ENCODE data around the gene BIRC2.
"Not testable (repeated sequence)": the region's sequence is repeated elsewhere in the genome, so short reads cannot be mapped to it uniquely, and the experiment has no call there.

Gene BIRC2

GRCh38 chr11:102346748-102347461 is at the start of gene BIRC2:
TSS of gene BIRC2 (plus strand) at chr11:102347214. CDS start at chr11:102349855, 2,641 bp downstream.
- DNase-seq (ENCODE audit: low spot score): peak; percentile 88

DNA sequence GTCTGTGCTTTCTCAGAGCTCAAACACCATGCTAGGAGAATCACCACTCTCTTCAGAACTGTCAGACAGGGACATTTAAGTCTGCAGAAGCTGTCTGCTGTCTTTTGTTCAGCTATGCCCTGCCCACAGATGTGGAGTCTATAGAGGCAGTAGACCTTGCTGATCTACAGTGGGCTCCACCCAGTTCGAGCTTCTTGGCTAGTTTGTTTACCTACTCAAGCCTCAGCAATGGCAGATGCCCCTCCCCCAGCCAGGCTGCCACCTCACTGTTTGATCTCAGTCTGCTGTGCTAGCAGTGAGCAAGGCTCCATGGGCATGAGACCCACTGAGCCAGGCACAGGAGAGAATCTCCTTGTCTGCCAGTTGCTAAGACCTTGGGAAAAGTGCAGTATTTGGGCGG is 46.2 kb upstream of the BIRC2 start:
- DNase-seq (ENCODE audit: low spot score): not testable (repeated sequence)

DNA sequence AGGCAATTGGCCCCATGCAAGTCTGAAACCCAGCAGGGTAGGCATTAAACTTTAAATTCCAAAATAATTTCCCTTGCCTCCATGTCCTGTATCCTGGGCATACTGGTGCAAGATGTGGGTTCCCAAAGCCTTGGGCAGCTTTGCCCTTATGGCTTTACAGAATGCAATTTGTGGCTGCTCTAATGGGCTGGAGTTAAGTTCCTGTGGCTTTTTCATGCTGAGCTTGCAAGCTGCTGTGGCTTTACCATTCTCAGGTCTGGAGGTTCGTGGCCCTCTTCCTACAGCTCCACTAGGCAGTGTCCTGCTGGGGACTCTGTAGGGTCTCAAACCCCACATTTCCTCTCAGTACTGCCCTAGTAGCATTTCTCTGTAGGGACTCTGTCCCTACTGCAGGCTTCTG is 44.8 kb upstream of the BIRC2 start:
- no peak for DNase-seq (ENCODE audit: low spot score)

GRCh38 chr11:102304686-102305085 is 42.3 kb upstream of the BIRC2 start:
- no peak for DNase-seq (ENCODE audit: low spot score)

DNA sequence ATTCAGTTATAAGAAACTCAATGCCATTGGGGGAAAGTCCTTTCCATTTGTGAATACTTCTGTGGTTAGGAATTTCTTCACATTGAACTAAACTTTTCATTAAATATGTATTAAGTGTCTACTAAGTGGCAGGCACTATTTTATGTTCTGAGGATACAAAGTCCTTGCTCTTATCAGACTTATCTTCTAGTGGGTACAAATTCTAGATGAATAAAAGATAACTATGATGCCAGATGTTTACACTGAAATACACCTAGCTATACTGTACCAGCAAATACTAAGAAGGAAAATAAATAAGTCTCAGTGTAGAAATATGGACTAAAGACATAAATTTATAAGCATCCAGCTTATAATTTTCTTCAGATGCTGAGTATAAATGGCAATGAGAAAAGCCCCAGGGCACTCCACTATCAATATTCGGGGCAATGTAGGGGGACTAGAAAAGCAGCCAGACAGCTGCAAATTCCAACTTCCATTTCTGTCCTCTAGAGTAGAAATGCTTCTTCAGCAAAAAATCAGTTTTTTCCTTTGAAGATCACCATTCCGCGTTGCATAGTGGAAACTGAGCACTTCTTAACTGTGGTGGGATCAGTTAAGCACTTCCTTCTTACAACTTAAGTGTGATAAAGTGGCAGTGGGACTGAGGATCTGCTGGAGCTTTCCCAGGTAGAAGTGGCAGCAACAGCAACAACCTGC is 41.5 kb upstream of the BIRC2 start:
- DNase-seq (ENCODE audit: low spot score): no peak

- DNase-seq (ENCODE audit: low spot score): no peak
Observed at GRCh38 chr11:102306048-102306597, 40.9 kb upstream of the BIRC2 start.

DNA sequence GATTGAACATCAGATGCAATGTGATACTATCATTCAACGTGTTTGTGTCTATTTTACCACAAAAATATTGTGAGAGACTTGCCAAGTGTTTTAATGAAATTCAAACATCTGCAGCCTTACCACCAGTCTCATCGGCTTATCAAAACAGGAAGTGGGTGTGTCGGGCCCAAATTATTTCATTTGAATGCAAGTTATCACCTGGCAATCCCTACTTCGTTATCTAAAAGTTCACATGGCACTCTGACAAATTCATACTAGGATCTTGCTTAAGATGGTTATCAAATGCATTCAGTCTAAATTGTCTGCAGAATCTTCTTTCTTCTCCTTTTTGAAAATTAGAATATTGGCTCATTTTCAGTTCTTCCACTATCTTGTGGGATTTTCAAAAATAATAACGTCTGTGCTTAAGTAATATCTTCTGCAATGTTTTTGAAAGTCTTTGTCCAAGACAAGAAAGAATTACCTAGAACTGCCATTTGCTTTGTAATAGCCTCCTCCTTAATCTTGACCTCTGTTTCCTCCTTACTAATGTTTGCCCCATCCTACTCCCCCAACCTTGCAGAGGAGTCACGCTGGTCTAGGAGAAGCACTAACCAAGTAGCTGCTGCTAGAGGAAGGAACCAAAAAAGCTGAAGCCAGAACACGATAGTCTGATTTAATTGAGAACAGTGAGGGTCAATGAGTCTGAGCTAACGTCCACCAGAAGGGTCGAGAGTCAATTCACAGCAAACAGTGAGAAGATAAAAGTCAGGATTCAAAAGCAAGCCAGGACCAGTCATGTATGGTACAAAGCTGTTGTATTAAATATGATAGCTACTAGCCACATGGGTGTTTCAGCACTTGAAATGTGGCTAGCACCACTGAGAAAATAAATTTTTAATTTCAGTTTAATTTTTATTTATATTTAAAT is 39.9 kb upstream of the BIRC2 start:
- no peak for DNase-seq (ENCODE audit: low spot score)

- no peak for DNase-seq (ENCODE audit: low spot score)
Observed at GRCh38 chr11:102307727-102308038, 39.3 kb upstream of the BIRC2 start.

GRCh38 chr11:102309621-102310541 is 37.1 kb upstream of the BIRC2 start:
- DNase-seq (ENCODE audit: low spot score): no peak

GRCh38 chr11:102312667-102313066 is 34.3 kb upstream of the BIRC2 start:
- no peak for DNase-seq (ENCODE audit: low spot score)

GRCh38 chr11:102313238-102313940 is 33.6 kb upstream of the BIRC2 start:
- DNase-seq (ENCODE audit: low spot score): no peak

DNA sequence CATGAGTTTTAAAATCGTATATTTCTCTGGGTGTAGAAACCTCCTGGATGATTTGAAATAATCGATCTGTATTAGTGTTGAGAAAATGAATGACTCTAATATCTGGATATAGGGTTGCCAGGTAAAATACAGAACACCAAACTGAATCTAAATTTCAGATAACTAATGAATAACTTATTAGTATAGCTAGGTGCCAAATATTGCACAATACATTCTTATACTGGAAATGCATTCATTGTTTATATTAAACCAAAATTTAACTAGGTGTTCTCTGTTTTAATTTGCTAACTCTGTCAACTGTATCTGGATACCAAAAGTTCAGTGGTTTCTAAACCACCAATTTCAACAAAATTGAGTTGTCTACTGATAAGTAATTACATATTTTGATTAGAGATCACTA is 32.2 kb upstream of the BIRC2 start:
- no peak for DNase-seq (ENCODE audit: low spot score)

GRCh38 chr11:102316346-102316904 is 30.6 kb upstream of the BIRC2 start:
- DNase-seq (ENCODE audit: low spot score): no peak

DNA sequence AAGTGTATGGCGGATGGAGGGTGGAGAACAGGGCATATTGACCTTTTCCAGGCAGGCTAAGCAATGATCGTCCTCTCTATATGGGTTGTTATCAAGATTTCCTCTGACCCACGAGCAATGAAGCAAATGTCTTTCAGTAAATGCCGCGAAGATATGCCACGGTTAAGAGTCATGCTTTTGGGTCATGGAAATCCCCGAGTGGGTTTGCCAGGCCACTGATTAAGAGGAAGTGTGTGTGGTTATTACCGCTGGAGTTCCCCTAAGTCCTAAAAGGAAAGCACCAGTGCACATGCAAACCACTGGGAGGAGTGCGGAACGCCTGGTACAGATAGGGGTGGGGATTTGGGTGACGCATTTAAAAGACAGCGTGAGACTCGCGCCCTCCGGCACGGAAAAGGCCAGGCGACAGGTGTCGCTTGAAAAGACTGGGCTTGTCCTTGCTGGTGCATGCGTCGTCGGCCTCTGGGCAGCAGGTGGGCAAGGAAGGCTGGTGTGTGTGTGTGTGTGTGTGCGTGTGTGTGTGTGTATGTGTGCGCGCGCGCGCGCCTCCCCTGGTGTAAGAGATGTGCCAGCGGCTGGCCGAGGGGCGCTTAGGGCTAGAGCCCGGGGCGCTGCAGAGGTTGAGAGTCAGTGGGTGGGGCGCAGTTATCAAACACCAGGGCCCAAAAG is 29.8 kb upstream of the BIRC2 start, which contains the start of gene BIRC3:
Gene BIRC3 (plus strand): TSS at position 386 of the 669 bp plus-strand sequence. CDS start 7,026 bp downstream, outside the sequence.
- DNase-seq (ENCODE audit: low spot score): peak; percentile 84

DNA sequence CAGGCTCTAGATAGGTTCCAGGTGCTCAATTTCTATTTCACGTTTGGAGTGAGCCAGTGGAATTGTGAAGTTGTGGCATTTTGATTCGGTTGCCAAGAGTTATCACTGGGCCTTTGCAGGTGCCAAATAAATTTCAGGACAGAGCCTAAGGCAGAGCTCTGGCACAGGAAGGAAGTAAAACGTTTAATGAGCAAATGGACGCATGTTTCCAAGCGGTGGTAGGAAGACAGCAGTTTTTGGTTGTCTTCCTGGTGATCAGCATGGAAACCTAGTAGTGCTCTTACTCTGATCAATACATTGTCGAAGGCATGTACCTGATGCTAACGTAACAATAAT is 29.3 kb upstream of the BIRC2 start:
- DNase-seq (ENCODE audit: low spot score): no peak

DNA sequence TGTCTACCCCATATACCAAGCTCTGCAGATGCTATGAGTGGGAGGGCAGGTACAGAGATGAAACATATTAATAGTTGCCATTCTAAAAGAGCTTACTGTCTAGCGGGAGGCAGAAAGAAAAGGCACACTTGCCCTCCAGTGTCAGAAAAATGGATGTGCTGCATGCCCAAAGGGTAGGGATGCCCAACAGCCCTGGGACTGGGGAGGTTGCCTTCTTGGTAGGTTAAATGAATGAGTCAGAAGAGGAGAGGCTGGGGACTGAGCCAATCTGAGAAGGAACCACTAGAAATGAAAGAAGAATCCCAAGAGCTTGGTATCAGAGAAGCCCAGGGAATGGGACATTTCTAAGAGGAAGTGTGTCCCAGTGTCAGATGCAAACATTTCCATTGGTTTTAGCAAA is 28.5 kb upstream of the BIRC2 start:
- peak; percentile 22 for DNase-seq (ENCODE audit: low spot score)

- no peak for DNase-seq (ENCODE audit: low spot score)
Observed at GRCh38 chr11:102319544-102319943, 27.5 kb upstream of the BIRC2 start.

- no peak for DNase-seq (ENCODE audit: low spot score)
Observed at GRCh38 chr11:102320188-102320587, 26.8 kb upstream of the BIRC2 start.

DNA sequence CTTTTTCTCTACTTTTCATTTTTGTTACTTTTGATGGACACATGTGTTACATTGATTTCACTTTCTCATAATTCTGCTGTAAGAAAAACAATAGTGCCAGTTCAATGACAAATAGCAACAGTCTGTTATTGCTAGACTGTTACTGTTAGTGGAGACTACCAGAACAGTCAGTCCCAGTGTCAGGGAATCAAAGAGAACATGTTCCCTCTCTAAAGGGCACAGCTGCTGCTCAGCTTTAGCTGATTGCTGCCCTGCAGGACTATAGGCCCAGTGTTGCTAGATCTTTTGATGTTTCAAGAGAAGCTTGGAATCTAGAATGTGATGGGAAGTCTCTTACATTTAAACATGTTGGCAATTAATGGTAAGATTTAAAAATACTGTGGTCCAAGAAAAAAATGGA is 26.3 kb upstream of the BIRC2 start:
- no peak for DNase-seq (ENCODE audit: low spot score)

DNA sequence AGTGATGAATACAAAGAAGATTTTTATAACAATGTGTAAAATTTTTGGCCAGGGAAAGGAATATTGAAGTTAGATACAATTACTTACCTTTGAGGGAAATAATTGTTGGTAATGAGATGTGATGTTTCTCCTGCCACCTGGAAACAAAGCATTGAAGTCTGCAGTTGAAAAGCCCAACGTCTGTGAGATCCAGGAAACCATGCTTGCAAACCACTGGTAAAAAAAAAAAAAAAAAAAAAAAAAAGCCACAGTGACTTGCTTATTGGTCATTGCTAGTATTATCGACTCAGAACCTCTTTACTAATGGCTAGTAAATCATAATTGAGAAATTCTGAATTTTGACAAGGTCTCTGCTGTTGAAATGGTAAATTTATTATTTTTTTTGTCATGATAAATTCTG is 24.5 kb upstream of the BIRC2 start:
- no peak for DNase-seq (ENCODE audit: low spot score)

Data from AG08395 (cell line).